Uterus (tissue), 4 donors: ENCODE data around the gene RAB21. TPM values are rescaled to one million over a fixed set of nuclear protein-coding genes. Genes with fewer than 3 reads are reported as not detected.
"Not testable (repeated sequence)": the region's sequence is repeated elsewhere in the genome, so short reads cannot be mapped to it uniquely, and the experiment has no call there.

Experiments used
- DNase-seq, 2 donors: peaks; one replicate each; pipeline ENCODE4 v3.0.0-alpha.2; 2019 to 2020
- H3K27ac ChIP-seq, 2 donors: fragments of 200-600 bp; sonication (generic); 1 replicate in 1 of 2; 2 replicates in 1 of 2; pipeline ENCODE4 v1.5.1; 2016 to 2018
- H3K27me3 ChIP-seq, 2 donors: fragments of 200-600 bp; sonication (generic); one replicate each; pipeline ENCODE4 v1.5.1; 2018 to 2019; ENCODE audit warnings: control low read depth in 1 of 2
- H3K36me3 ChIP-seq, 2 donors: fragments of 200-600 bp; sonication (generic); one replicate each; pipeline ENCODE4 v1.5.1; 2019; ENCODE audit warnings: control low read depth in 1 of 2
- H3K4me1 ChIP-seq, 2 donors: fragments of 200-600 bp; sonication (generic); one replicate each; pipeline ENCODE4 v1.5.1; 2018 to 2019; ENCODE audit warnings: control low read depth in 1 of 2
- H3K4me3 ChIP-seq, 2 donors: fragments of 200-600 bp; sonication (generic); 1 replicate in 1 of 2; 2 replicates in 1 of 2; pipeline ENCODE4 v1.5.1; 2018 to 2019; ENCODE audit warnings: mild to moderate bottlenecking in 1 of 2
- H3K9me3 ChIP-seq, 2 donors: fragments of 200-600 bp; sonication (generic); one replicate each; pipeline ENCODE4 v1.5.1; 2019; ENCODE audit warnings: control low read depth in 1 of 2
- POLR2A ChIP-seq, 2 donors: fragments of 450-650 bp; IDR thresholded peaks; one replicate each; pipeline ENCODE4 v1.6.1; 2016; ENCODE audit warnings: antibody characterized with exemption in 2 of 2, mild to moderate bottlenecking in 1 of 2, moderate library complexity in 1 of 2
- intact Hi-C: fragments of 100-400 bp; cut with DNase I; formaldehyde crosslinking; loops from one replicate; pipeline ENCODE4 v1.15.1; 2023; ENCODE audit warnings: low total_unique reads
- total RNA-seq, 4 donors: library from RNA; depleted of rRNA in 3 of 4; stranded (reverse); fragments of >200 nt in 3 of 4; gene quantifications; one replicate each; pipeline versions ENCODE4 v1.1.0 to v1.2.4, GENCODE V29; 2014 to 2023
- TF ChIP-seq, protein P1 (sequence below), 4 experiments: fragments of 200-600 bp in 2 of 4; fragments of 450-650 bp in 2 of 4; sonication (generic) in 2 of 4; IDR thresholded peaks; one replicate each; pipeline ENCODE4 v1.5.1; 2016 to 2019; ENCODE audit warnings: antibody characterized with exemption in 4 of 4, mild to moderate bottlenecking in 2 of 4, moderate library complexity in 1 of 4
- donor health status: DM: yes; HTN: yes; CAD: no.

RAB21 gene
- total RNA-seq, 4 donors from 2014 or later, result 10.6 to 72.7 (median 24.5) TPM

DNA sequence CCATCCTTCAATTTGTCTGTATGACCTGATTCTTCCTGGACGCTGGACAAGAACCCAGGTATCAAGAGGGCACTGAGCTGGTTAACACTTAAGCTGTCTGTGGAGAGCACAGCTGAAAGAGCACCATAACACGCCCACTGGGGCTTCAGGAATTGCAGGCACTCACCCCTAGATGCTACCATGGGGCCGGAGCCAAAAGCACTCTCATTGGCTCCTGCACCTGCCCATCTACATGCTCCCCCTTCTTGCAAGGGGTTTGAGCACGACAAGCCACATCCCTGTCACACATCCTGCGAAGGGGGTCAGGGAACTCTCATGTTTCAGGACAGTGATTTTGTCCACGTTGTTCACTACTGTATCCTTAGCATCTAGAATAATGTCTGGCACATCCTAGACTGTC lies 49.8 kb downstream of the RAB21 start:
- Histone ChIP-seq H3K4me1 (no peaks in the 10 kb centered on the region), H3K36me3 (no peaks in the 10 kb centered on the region), H3K27ac (no peak overlapping the region), H3K9me3 (no peaks in the 10 kb centered on the region), H3K4me3 (no peak overlapping the region), H3K27me3 (no peaks in the 10 kb centered on the region)
- DNase-seq, result no peak
- intact Hi-C loops, result no loop called here
- TF ChIP-seq, protein P1, sequence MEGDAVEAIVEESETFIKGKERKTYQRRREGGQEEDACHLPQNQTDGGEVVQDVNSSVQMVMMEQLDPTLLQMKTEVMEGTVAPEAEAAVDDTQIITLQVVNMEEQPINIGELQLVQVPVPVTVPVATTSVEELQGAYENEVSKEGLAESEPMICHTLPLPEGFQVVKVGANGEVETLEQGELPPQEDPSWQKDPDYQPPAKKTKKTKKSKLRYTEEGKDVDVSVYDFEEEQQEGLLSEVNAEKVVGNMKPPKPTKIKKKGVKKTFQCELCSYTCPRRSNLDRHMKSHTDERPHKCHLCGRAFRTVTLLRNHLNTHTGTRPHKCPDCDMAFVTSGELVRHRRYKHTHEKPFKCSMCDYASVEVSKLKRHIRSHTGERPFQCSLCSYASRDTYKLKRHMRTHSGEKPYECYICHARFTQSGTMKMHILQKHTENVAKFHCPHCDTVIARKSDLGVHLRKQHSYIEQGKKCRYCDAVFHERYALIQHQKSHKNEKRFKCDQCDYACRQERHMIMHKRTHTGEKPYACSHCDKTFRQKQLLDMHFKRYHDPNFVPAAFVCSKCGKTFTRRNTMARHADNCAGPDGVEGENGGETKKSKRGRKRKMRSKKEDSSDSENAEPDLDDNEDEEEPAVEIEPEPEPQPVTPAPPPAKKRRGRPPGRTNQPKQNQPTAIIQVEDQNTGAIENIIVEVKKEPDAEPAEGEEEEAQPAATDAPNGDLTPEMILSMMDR (IDR thresholded peaks at IDR 0.05), result no peak
- TF ChIP-seq POLR2A (IDR thresholded peaks at IDR 0.05), result no peak

DNA sequence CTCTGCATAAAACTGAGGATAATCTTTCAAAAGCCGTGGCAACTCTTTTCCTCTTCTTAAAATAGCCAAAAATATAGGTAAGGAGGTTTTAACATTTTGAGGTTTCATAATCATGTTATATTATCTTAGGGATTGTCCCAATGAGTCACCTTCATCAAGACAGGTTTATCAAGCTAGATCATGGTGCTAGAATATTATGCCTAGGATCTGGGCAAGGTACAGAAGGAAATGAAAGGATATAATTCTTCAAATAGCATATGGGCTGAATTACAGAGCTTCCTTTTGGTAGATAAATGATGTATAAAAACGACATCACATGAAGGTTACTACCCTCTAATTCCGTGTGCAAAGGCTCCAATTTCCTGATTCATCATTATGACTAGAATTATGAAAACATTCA lies 56.3 kb downstream of the RAB21 start:
- H3K4me3 ChIP-seq, result no peak overlapping the region
- no peaks in the 10 kb centered on the region for H3K36me3 ChIP-seq
- H3K27ac ChIP-seq, result no peak overlapping the region
- H3K4me1 ChIP-seq, result no peaks in the 10 kb centered on the region
- H3K9me3 ChIP-seq, result no peaks in the 10 kb centered on the region
- TF ChIP-seq POLR2A (IDR thresholded peaks at IDR 0.05), result no peak
- TF ChIP-seq, protein P1 (IDR thresholded peaks at IDR 0.05), result no peak
- intact Hi-C loops, result no loop called here
- H3K27me3 ChIP-seq, result no peaks in the 10 kb centered on the region
- no peak for DNase-seq

DNA sequence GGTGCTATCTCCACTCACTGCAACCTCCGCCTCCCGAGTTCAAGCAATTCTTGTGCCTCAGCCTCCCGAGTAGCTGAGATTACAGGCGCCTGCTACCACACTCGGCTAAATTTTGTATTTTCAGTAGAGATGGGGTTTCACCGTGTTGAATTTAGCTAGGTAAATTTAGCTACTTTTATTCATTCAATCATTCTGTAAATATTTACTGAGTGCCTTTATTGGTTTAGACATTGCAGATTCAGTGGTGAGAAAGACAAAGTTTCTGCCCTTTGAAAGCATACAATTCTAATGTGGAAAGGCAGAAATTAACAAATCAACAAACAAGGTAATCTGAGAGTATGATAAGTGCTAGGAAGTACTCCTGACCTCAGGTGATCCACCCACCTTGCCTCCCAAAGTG lies 60.6 kb downstream of the RAB21 start:
- H3K36me3 ChIP-seq, H3K4me3 ChIP-seq, H3K4me1 ChIP-seq, H3K27me3 ChIP-seq, H3K27ac ChIP-seq, intact Hi-C loops, DNase-seq, H3K9me3 ChIP-seq: not testable (repeated sequence)

DNA sequence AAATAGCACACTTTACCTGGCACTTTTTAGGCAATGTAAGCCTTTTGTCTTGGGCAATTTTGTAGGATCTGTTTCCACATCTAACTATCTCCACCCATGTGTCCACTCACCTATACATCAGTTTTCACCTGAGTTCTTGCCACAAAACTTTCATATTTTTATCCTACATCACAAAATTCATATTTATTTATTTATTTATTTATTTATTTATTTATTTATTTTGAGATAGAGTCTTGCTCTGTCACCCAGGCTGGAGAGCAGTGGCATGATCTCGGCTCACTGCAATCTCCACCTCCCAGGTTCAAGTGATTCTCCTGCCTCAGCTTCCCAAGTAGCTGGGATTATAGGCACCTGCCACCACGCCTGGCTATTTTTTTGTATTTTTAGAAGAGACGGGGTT lies 67.4 kb downstream of the RAB21 start:
- H3K27me3 ChIP-seq, intact Hi-C loops: not testable (repeated sequence)

DNA sequence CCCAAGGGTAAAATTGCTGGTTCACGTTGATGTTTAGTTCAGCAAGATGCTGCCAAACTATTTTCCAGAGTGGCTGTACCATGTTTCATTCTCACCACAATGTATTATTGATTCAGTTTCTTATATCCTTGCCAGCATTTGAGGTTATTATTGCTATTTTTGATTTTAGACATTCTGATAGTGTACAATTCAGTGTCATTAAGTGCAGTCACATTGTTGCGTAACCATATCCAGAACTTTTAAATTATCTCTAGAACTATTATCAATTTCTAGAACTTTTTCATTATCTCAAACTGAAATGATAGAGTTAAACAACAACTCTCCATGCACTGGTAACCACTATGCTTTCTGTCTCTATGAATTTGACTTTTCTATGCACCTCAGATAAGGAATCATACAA lies 74.2 kb downstream of the RAB21 start:
- intact Hi-C loops, result no loop called here
- Histone ChIP-seq H3K27ac (no peak overlapping the region), H3K9me3 (no peaks in the 10 kb centered on the region), H3K4me1 (no peaks in the 10 kb centered on the region), H3K36me3 (no peaks in the 10 kb centered on the region), H3K27me3 (no peaks in the 10 kb centered on the region), H3K4me3 (no peak overlapping the region)
- TF ChIP-seq POLR2A (IDR thresholded peaks at IDR 0.05), result no peak
- TF ChIP-seq, protein P1 (IDR thresholded peaks at IDR 0.05), result no peak
- no peak for DNase-seq

More for the DNA sequence above, 67.4 kb downstream of the RAB21 start:
- not testable (repeated sequence) for H3K9me3 ChIP-seq, DNase-seq, H3K27ac ChIP-seq, H3K36me3 ChIP-seq, H3K4me3 ChIP-seq, H3K4me1 ChIP-seq

DNA sequence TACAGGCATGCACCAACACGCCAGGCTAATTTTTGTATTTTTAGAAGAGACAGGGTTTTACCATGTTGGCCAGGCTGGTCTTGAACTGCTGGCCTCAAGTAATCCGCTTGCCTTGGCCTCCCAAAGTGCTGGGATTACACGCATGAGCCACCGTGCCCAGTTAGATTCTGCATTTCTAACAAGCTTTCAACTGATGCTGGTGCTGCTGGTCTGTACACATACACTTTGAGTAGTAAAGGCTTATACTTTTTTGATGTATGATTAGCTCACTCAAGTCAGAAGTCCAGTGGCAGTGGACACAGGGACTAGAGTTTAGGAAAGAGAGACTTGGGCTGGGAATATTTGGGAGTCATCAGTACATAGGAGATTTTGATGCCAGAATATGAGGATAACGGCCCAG lies 82.7 kb downstream of the RAB21 start:
- DNase-seq, result no peak
- no peak for TF ChIP-seq POLR2A (IDR thresholded peaks at IDR 0.05)
- TF ChIP-seq, protein P1 (IDR thresholded peaks at IDR 0.05), result no peak
- peaks cover 0 to 8% of the 10 kb centered on the region in 2 donors for H3K4me1 ChIP-seq
- no peaks in the 10 kb centered on the region for H3K9me3 ChIP-seq
- intact Hi-C loops, result no loop called here
- H3K36me3 ChIP-seq, result no peaks in the 10 kb centered on the region
- no peak overlapping the region for H3K27ac ChIP-seq
- no peaks in the 10 kb centered on the region for H3K27me3 ChIP-seq
- H3K4me3 ChIP-seq, result no peak overlapping the region
